HEK293 (cell line): ENCODE results near the gene ABHD11.
A peak's percentile ranks its signal among the peaks of the same experiment; 100 is the strongest.

Experiments used
- AEBP2 ChIP-seq: fragments of 450-650 bp; formaldehyde crosslinking; IDR thresholded peaks from 2 replicates; pipeline ENCODE4 v1.5.1; 2016; ENCODE audit warnings: missing biosample characterization, missing genetic modification characterization, borderline replicate concordance
- BCL6B ChIP-seq: fragments of 450-650 bp; formaldehyde crosslinking; IDR thresholded peaks from 2 replicates; pipeline ENCODE4 v1.5.1; 2017; ENCODE audit warnings: missing biosample characterization, missing genetic modification characterization
- GLI4 ChIP-seq: fragments of 450-650 bp; formaldehyde crosslinking; IDR thresholded peaks from 2 replicates; pipeline ENCODE4 v1.5.1; 2016; ENCODE audit warnings: missing biosample characterization, missing genetic modification characterization
- HIC1 ChIP-seq: fragments of 450-650 bp; formaldehyde crosslinking; IDR thresholded peaks from 2 replicates; pipeline ENCODE4 v1.5.1; 2016; ENCODE audit warnings: missing biosample characterization, missing genetic modification characterization
- KLF8 ChIP-seq: fragments of 450-650 bp; formaldehyde crosslinking; IDR thresholded peaks from 2 replicates; pipeline ENCODE4 v1.5.1; 2016; ENCODE audit warnings: missing biosample characterization, missing genetic modification characterization
- PRDM1 ChIP-seq: fragments of 450-650 bp; formaldehyde crosslinking; IDR thresholded peaks from 2 replicates; pipeline ENCODE4; 2016; ENCODE audit warnings: missing biosample characterization, missing genetic modification characterization
- REPIN1 ChIP-seq: fragments of 450-650 bp; formaldehyde crosslinking; IDR thresholded peaks from 2 replicates; pipeline ENCODE4 v1.5.1; 2017; ENCODE audit warnings: missing biosample characterization, missing genetic modification characterization, low read depth
- SP3 ChIP-seq: fragments of 450-650 bp; formaldehyde crosslinking; IDR thresholded peaks from 2 replicates; pipeline ENCODE4 v1.5.1; 2016; ENCODE audit warnings: missing biosample characterization, missing genetic modification characterization
- ZBTB21 ChIP-seq: fragments of 450-650 bp; formaldehyde crosslinking; IDR thresholded peaks from 2 replicates; pipeline ENCODE4 v1.5.1; 2017; ENCODE audit warnings: missing biosample characterization, missing genetic modification characterization
- ZFHX2 ChIP-seq: fragments of 450-650 bp; formaldehyde crosslinking; conservative IDR thresholded peaks from 2 replicates; pipeline ENCODE4 v1.5.1; 2016; ENCODE audit warnings: missing biosample characterization, missing genetic modification characterization
- ZFP3 ChIP-seq: fragments of 450-650 bp; formaldehyde crosslinking; IDR thresholded peaks from 2 replicates; pipeline ENCODE4 v1.5.1; 2016; ENCODE audit warnings: low read depth, missing biosample characterization, missing genetic modification characterization
- ZFP37 ChIP-seq: fragments of 450-650 bp; formaldehyde crosslinking; IDR thresholded peaks from 2 replicates; pipeline ENCODE4 v1.5.1; 2016; ENCODE audit warnings: missing biosample characterization, missing genetic modification characterization
- ZNF114 ChIP-seq: fragments of 450-650 bp; formaldehyde crosslinking; IDR thresholded peaks from 2 replicates; pipeline ENCODE4 v1.5.0; 2017; ENCODE audit warnings: missing biosample characterization, missing genetic modification characterization
- ZNF138 ChIP-seq: fragments of 450-650 bp; formaldehyde crosslinking; IDR thresholded peaks from 2 replicates; pipeline ENCODE4 v1.5.1; 2016; ENCODE audit warnings: missing biosample characterization, missing genetic modification characterization, borderline replicate concordance
- ZNF221 ChIP-seq: fragments of 450-650 bp; formaldehyde crosslinking; IDR thresholded peaks from 2 replicates; pipeline ENCODE4 v1.5.1; 2017; ENCODE audit warnings: missing biosample characterization, missing genetic modification characterization, borderline replicate concordance
- ZNF24 ChIP-seq: fragments of 450-650 bp; formaldehyde crosslinking; IDR thresholded peaks from 2 replicates; pipeline ENCODE4 v1.5.1; 2016; ENCODE audit warnings: missing biosample characterization, missing genetic modification characterization
- ZNF26 ChIP-seq: fragments of 450-650 bp; formaldehyde crosslinking; IDR thresholded peaks from 2 replicates; pipeline ENCODE4 v1.5.1; 2016; ENCODE audit warnings: missing biosample characterization, missing genetic modification characterization
- ZNF302 ChIP-seq: fragments of 450-650 bp; formaldehyde crosslinking; IDR thresholded peaks from 2 replicates; pipeline ENCODE4 v1.5.1; 2016; ENCODE audit warnings: missing biosample characterization, missing genetic modification characterization, low read depth
- ZNF366 ChIP-seq: fragments of 450-650 bp; formaldehyde crosslinking; conservative IDR thresholded peaks from 2 replicates; pipeline ENCODE4 v1.5.1; 2016; ENCODE audit warnings: missing biosample characterization, missing genetic modification characterization
- ZNF404 ChIP-seq: fragments of 450-650 bp; formaldehyde crosslinking; IDR thresholded peaks from 2 replicates; pipeline ENCODE4 v1.5.1; 2017; ENCODE audit warnings: missing biosample characterization, missing genetic modification characterization
- ZNF518A ChIP-seq: fragments of 450-650 bp; formaldehyde crosslinking; conservative IDR thresholded peaks from 2 replicates; pipeline ENCODE4 v1.5.1; 2016; ENCODE audit warnings: low read depth, missing biosample characterization, missing genetic modification characterization
- ZNF544 ChIP-seq: fragments of 450-650 bp; formaldehyde crosslinking; IDR thresholded peaks from 2 replicates; pipeline ENCODE4 v1.5.0; 2017; ENCODE audit warnings: missing biosample characterization, missing genetic modification characterization
- ZNF548 ChIP-seq: fragments of 450-650 bp; formaldehyde crosslinking; IDR thresholded peaks from 2 replicates; pipeline ENCODE4 v1.5.1; 2016; ENCODE audit warnings: missing biosample characterization, missing genetic modification characterization
- ZNF558 ChIP-seq: fragments of 450-650 bp; formaldehyde crosslinking; IDR thresholded peaks from 2 replicates; pipeline ENCODE4 v1.5.1; 2016; ENCODE audit warnings: missing biosample characterization, missing genetic modification characterization
- ZNF561 ChIP-seq: fragments of 450-650 bp; IDR thresholded peaks from 2 replicates; pipeline ENCODE4 v1.5.1; 2018; ENCODE audit warnings: missing biosample characterization, missing genetic modification characterization, borderline replicate concordance
- ZNF658 ChIP-seq: fragments of 450-650 bp; formaldehyde crosslinking; IDR thresholded peaks from 2 replicates; pipeline ENCODE4; 2016; ENCODE audit warnings: missing biosample characterization, missing genetic modification characterization
- ZNF747 ChIP-seq: fragments of 450-650 bp; formaldehyde crosslinking; IDR thresholded peaks from 2 replicates; pipeline ENCODE4 v1.5.1; 2016; ENCODE audit warnings: missing biosample characterization, missing genetic modification characterization
- ZNF777 ChIP-seq: fragments of 450-650 bp; formaldehyde crosslinking; IDR thresholded peaks from 2 replicates; pipeline ENCODE4 v1.5.1; 2017; ENCODE audit warnings: missing biosample characterization, missing genetic modification characterization, borderline replicate concordance
- ZNF792 ChIP-seq: fragments of 450-650 bp; formaldehyde crosslinking; IDR thresholded peaks from 2 replicates; pipeline ENCODE4 v1.5.1; 2016; ENCODE audit warnings: missing biosample characterization, missing genetic modification characterization
- ZXDB ChIP-seq: fragments of 450-650 bp; formaldehyde crosslinking; IDR thresholded peaks from 2 replicates; pipeline ENCODE4 v1.5.1; 2016; ENCODE audit warnings: missing biosample characterization, missing genetic modification characterization

The ABHD11 gene

GRCh38 chr7:73715648-73716317 is 22.8 kb downstream of the ABHD11 start (continued):
- TF ChIP-seq ZNF138 = no peak
- TF ChIP-seq BCL6B (tag by site-specific recombination) = no peak
- TF ChIP-seq ZNF518A = peak; percentile 21; the same call in 1 of the 2 replicates
- no peak for TF ChIP-seq ZFP3 (tag by site-specific recombination)
- TF ChIP-seq ZNF548 (tag by site-specific recombination) = no peak
- no peak for TF ChIP-seq ZNF26 (tag by site-specific recombination)
- no peak for TF ChIP-seq PRDM1
- no peak for TF ChIP-seq REPIN1 (tag by site-specific recombination)
- no peak for TF ChIP-seq ZNF792 (tag by site-specific recombination)
- peak; percentile 45; the same call in 1 of the 2 replicates for TF ChIP-seq ZXDB (tag by site-specific recombination)
- TF ChIP-seq ZNF658 (tag by site-specific recombination) = no peak
- TF ChIP-seq ZFHX2 (tag by site-specific recombination) = no peak
- TF ChIP-seq KLF8 (tag by site-specific recombination) = peak; percentile 47; the same call in 1 of the 2 replicates
- no peak for TF ChIP-seq AEBP2 (tag by site-specific recombination)
- TF ChIP-seq SP3 (tag by site-specific recombination) = peak; percentile 38; the same call in 1 of the 2 replicates
- TF ChIP-seq ZNF561 (tag by site-specific recombination) = no peak
- TF ChIP-seq ZNF114 (tag by site-specific recombination) = no peak
- no peak for TF ChIP-seq ZNF777 (tag by site-specific recombination)
- peak; percentile 65 for TF ChIP-seq ZNF366
- no peak for TF ChIP-seq ZNF544 (tag by site-specific recombination)
- no peak for TF ChIP-seq GLI4 (tag by site-specific recombination)
- no peak for TF ChIP-seq ZNF747 (tag by site-specific recombination)
- TF ChIP-seq ZNF221 (tag by site-specific recombination) = no peak
- TF ChIP-seq ZFP37 (tag by site-specific recombination) = peak; percentile 70
- no peak for TF ChIP-seq ZNF302 (tag by site-specific recombination)
- no peak; the same call in 1 of the 2 replicates for TF ChIP-seq ZNF558 (tag by site-specific recombination)
- no peak for TF ChIP-seq ZNF404 (tag by site-specific recombination)
- TF ChIP-seq HIC1 = peak; percentile 77
- peak; percentile 87 for TF ChIP-seq ZNF24 (tag by site-specific recombination)
- peak; percentile 18; the same call in 1 of the 2 replicates for TF ChIP-seq ZBTB21 (tag by site-specific recombination)
